AG09319 (cell line): Measurements from ENCODE around the gene TMUB1.
"Not testable (repeated sequence)": the region's sequence is repeated elsewhere in the genome, so short reads cannot be mapped to it uniquely, and the experiment has no call there.

Experiments used
- DNase-seq: peaks from one replicate; pipeline ENCODE4 v3.0.0-alpha.2; 2010; ENCODE audit warnings: low read depth; ENCODE audit errors: extremely low read depth
- TF ChIP-seq, protein P1 (sequence below): IDR thresholded peaks from 2 replicates; pipeline ENCODE4 v1.5.1; 2011; ENCODE audit warnings: low read depth, mild to moderate bottlenecking, inconsistent platforms, low read length, moderate library complexity

TMUB1 gene

DNA sequence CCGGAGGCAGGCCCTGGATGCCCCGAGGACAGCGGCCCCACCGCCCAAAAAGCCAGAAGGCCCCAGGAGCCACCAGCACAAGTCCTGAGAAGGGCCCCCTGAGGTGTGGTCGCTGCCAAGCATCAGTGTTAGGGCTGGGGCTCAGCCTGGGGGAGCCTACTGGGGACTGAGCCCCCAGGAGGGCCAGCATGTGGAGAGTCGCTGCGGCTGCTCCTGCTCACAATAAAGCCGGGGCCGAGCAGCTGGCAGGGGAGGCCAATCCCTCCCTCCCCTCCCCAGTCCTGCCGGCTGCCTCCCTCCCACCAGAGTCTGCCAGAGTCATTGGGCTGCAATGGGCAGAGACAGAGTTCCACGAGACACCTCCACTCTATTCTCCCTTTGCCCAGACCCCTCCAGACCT, 38.0 kb downstream of the TMUB1 start:
- no peak for DNase-seq
- TF ChIP-seq, protein P1, sequence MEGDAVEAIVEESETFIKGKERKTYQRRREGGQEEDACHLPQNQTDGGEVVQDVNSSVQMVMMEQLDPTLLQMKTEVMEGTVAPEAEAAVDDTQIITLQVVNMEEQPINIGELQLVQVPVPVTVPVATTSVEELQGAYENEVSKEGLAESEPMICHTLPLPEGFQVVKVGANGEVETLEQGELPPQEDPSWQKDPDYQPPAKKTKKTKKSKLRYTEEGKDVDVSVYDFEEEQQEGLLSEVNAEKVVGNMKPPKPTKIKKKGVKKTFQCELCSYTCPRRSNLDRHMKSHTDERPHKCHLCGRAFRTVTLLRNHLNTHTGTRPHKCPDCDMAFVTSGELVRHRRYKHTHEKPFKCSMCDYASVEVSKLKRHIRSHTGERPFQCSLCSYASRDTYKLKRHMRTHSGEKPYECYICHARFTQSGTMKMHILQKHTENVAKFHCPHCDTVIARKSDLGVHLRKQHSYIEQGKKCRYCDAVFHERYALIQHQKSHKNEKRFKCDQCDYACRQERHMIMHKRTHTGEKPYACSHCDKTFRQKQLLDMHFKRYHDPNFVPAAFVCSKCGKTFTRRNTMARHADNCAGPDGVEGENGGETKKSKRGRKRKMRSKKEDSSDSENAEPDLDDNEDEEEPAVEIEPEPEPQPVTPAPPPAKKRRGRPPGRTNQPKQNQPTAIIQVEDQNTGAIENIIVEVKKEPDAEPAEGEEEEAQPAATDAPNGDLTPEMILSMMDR = no peak

DNA sequence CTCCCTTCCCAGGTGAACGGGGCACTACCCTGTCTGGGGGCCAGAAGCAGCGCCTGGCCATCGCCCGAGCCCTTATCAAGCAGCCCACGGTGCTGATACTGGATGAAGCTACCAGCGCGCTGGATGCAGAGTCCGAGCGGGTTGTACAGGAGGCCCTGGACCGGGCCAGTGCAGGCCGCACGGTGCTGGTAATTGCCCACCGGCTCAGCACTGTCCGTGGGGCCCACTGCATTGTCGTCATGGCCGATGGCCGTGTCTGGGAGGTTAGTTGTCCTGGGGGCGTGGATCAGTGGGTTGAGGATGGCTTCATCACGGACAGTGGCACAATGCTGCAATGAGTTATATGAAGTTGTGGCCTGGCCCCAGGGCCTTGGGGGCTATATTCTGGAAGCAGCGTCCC, 39.3 kb downstream of the TMUB1 start:
- DNase-seq = no peak
- TF ChIP-seq, protein P1 = no peak

DNA sequence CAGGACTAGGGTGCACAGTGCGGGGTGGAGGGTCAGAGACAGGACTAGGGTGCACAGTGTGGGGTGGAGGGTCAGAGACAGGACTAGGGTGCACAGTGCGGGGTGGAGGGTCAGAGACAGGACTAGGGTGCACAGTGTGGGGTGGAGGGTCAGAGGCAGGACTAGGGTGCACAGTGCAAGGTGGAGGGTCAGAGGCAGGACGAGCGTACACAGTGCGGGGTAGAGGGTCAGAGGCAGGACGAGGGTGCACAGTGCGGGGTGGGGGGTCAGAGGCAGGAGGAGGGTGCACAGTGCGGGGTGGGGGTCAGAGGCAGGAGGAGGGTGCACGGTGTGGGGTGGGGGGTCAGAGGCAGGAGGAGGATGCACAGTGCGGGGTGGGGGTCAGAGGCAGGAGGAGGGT, 39.8 kb downstream of the TMUB1 start:
- DNase-seq = not testable (repeated sequence)

DNA sequence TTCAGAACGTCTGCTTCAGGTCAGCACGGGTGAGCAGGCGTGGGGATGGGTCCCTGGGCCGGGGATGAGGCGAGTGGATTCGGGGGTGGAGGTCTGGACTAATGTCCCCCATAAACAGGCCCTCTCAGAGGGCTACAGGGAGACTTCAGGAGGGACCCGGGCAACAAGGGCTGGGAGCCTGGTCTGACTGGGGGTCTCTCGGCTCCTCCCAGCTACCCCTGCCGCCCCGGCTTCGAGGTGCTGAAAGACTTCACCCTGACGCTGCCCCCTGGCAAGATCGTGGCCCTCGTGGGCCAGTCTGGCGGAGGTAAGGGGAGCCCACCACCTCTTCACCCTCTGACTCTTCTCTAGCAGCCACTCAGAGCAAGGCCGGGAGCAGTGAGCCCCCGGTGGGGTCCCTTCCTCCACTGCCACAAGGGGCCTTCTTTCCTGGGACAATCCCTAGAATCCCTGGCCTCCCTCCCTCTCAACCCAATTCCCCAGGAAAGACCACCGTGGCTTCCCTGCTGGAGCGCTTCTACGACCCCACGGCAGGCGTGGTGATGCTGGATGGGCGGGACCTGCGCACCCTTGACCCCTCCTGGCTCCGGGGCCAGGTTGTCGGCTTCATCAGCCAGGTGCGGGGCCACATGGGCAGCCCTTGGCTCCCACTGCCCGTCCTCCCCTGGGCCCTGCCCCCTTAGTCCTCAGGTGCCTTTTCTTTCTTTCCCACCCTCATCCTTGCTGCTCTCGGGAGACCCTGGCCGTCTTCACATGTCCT, 42.5 kb downstream of the TMUB1 start:
- TF ChIP-seq, protein P1 = no peak
- no peak for DNase-seq

- DNase-seq = no peak
- TF ChIP-seq, protein P1 = no peak
Observed at GRCh38 chr7:151039850-151040548, 43.3 kb downstream of the TMUB1 start.

GRCh38 chr7:151038951-151039849, 44.1 kb downstream of the TMUB1 start:
- TF ChIP-seq, protein P1 = no peak
- no peak for DNase-seq

DNA sequence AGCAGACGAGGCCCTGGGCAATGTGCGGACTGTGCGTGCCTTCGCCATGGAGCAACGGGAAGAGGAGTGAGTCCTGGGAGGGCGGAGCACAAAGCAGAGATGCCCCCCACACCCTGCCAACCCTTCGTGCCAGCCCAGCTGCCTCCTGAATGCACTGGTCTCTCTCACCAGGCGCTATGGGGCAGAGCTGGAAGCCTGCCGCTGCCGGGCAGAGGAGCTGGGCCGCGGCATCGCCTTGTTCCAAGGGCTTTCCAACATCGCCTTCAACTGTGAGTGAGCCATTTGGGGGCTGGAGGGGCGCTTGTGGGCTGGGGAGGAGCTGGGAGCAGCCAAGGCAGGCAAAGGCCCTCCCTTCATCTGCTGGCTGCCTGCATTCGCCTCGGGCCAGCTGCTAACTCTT, 47.4 kb downstream of the TMUB1 start:
- TF ChIP-seq, protein P1 = no peak

More for the DNA sequence above, 47.4 kb downstream of the TMUB1 start:
- no peak for DNase-seq
